OCI-LY7 (cell line): ENCODE results near the gene EHBP1.

Source experiments
- EZH2phosphoT487 ChIP-seq: fragments of 200-600 bp; sonication (generic); IDR thresholded peaks from 2 replicates; pipeline ENCODE4 v1.6.1; 2018; ENCODE audit warnings: low read depth, borderline replicate concordance, mild to moderate bottlenecking, mixed run types, antibody characterized with exemption, low read length, moderate library complexity, mixed read lengths
- TF ChIP-seq, protein P1 (sequence below): fragments of 200-600 bp; sonication (generic); conservative IDR thresholded peaks from 2 replicates; pipeline ENCODE4 v1.5.1; 2014; ENCODE audit warnings: mild to moderate bottlenecking, antibody characterized with exemption, low read length, moderate library complexity, mixed read lengths

DNA sequence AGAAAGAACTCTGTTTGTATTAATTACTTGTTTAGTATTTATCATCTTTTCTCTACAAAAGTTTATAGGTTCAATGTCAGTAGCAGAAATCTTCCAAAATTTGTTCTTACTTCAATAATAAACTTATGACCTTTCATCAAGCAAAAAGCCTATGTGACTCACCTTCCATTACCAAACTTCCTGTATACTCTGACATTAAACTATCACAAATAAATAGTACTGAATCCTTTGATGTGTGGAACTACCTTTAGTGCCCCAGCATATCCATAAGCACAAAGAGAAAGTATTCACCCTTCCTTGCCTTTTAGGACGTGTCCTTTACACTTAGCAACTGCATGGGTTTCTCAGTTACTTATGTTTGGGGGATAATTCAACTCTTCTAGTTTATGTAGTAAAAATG is 166.0 kb downstream of the EHBP1 start:
- TF ChIP-seq, protein P1, sequence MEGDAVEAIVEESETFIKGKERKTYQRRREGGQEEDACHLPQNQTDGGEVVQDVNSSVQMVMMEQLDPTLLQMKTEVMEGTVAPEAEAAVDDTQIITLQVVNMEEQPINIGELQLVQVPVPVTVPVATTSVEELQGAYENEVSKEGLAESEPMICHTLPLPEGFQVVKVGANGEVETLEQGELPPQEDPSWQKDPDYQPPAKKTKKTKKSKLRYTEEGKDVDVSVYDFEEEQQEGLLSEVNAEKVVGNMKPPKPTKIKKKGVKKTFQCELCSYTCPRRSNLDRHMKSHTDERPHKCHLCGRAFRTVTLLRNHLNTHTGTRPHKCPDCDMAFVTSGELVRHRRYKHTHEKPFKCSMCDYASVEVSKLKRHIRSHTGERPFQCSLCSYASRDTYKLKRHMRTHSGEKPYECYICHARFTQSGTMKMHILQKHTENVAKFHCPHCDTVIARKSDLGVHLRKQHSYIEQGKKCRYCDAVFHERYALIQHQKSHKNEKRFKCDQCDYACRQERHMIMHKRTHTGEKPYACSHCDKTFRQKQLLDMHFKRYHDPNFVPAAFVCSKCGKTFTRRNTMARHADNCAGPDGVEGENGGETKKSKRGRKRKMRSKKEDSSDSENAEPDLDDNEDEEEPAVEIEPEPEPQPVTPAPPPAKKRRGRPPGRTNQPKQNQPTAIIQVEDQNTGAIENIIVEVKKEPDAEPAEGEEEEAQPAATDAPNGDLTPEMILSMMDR = no peak
- no peak for TF ChIP-seq EZH2phosphoT487
